ENCODE measurements around the gene OSR1.
A peak's percentile ranks its signal among the peaks of the same experiment; 100 is the strongest.

Gene OSR1

DNA sequence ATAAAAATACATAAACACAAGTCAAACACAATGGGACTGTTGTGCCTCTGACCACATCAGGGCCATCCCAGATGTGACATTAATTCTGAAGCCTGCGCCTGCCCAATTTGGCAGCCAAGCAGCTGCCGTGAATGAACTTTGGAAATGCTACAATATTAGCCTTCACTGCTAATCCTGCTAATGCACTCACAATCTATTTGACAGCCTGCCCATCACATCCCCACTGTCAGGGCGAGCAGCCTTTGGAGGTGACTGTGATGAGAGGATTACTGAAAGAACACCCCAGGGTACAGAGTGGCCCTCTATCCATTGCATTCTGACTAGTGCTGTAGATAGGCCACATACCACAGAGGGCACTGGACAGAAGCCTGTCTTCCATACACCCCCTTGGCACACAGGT, 21.6 kb downstream of the OSR1 start:
- H3K4me2 ChIP-seq: no peak overlapping the region
- no peaks in the 10 kb centered on the region for H3K9me3 ChIP-seq (replicated peaks in 1 of 11)
- H3K27ac ChIP-seq: no peak overlapping the region
- peaks cover 0 to 21% (median 0%) of the 10 kb centered on the region in 11 experiments; a peak in 6 of 22 replicates for H3K36me3 ChIP-seq
- no peak overlapping the region for H3K4me3 ChIP-seq
- peaks cover 0 to 9% (median 0%) of the 10 kb centered on the region in 10 experiments; a peak in 3 of 20 replicates for H3K4me1 ChIP-seq
- H4K20me1 ChIP-seq: peaks cover 0 to 3% (median 0%) of the 10 kb centered on the region in 11 experiments; a peak in 1 of 22 replicates
- H3K9ac ChIP-seq: no peak overlapping the region
- TF ChIP-seq Cebpa-rat (IDR thresholded peaks at IDR 0.05): no peak
- H3K27me3 ChIP-seq: no peaks in the 10 kb centered on the region

DNA sequence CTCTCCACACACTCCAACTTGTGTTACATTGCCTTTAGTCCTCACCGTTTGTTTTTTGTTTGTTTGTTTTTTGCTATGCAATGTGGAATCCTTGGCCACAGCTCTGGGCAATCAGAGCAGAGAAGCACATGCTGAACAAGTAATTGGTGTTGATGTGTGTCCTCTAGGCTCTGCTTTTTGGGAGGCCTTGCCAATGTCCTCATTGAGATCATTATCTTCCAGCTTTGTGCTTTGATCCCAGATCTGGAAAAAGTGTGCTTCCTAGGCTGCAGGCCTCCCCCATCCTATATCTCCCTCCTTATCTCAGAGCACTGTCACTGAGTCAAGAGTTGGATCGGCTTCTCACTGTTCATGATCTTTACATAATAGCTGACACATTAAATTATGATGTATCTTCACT, 25.9 kb downstream of the OSR1 start:
- Histone ChIP-seq H3K4me2 (no peak overlapping the region), H3K27me3 (no peaks in the 10 kb centered on the region), H4K20me1 (no peaks in the 10 kb centered on the region; a peak in 1 of 22 replicates), H3K9ac (no peak overlapping the region), H3K4me3 (no peak overlapping the region), H3K36me3 (0 out of 22 replicates have a peak, but pooled peaks cover 0 to 2% (median 0%) of the 10 kb centered on the region in 11 experiments), H3K27ac (no peak overlapping the region), H3K9me3 (replicated peaks in 1 of 11) (no peaks in the 10 kb centered on the region), H3K4me1 (peaks cover 0 to 11% (median 0%) of the 10 kb centered on the region in 10 experiments; a peak in 3 of 20 replicates)
- no peak for TF ChIP-seq Cebpa-rat (IDR thresholded peaks at IDR 0.05)

DNA sequence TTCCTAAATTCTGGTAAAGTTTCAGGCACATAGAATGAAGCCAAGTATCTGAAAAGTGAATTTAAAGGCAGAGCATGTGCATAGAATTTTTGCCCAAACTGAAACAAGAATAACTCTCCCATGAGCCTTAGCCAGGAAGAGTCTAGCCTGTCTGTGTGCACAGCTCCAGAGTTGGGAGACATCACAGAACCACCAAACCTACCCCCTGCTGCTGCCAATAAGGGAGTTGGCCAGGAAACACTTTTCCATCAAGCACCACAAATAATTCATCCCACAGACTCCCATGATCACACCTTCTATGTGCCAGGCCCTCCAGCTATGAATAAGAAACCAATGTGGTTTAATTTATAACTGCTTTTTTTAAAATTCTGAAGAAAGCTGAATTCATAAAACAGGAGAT, 27.0 kb downstream of the OSR1 start:
- Histone ChIP-seq H3K36me3 (no peaks in the 10 kb centered on the region), H3K9me3 (replicated peaks in 1 of 11) (no peaks in the 10 kb centered on the region), H3K27me3 (no peaks in the 10 kb centered on the region), H3K27ac (no peak overlapping the region), H3K9ac (no peak overlapping the region), H3K4me1 (peaks cover 0 to 11% (median 0%) of the 10 kb centered on the region in 10 experiments; a peak in 3 of 20 replicates), H4K20me1 (no peaks in the 10 kb centered on the region), H3K4me3 (no peak overlapping the region), H3K4me2 (no peak overlapping the region)
- no peak for TF ChIP-seq Cebpa-rat (IDR thresholded peaks at IDR 0.05)

DNA sequence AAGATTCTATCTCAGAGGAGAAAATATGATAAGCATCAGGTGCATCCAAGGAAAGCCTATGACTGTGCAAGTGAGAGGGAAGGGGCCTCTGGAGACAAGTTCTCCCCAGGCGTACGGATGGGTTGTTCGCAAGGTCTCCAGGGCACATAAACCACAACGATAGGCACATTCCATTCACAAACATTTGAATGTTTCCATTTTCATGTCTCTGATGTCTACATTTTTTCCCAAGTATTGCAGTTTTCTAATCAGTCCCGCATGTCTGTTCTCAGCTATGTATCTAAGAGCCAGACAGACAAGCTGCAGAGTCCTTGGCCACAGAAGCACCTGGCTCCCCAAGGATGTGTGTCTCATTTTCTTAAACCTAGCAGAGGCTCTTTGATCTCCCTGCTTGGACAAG, 28.0 kb downstream of the OSR1 start:
- H3K4me3 ChIP-seq: no peak overlapping the region
- no peak overlapping the region for H3K9ac ChIP-seq
- no peak for TF ChIP-seq Cebpa-rat (IDR thresholded peaks at IDR 0.05)
- no peaks in the 10 kb centered on the region for H3K27me3 ChIP-seq
- H3K9me3 ChIP-seq (replicated peaks in 1 of 11): no peaks in the 10 kb centered on the region
- no peaks in the 10 kb centered on the region for H4K20me1 ChIP-seq
- peak overlapping the region in 4 of 11 experiments; percentile 1 to 28 (median 11); a peak in 2 of 22 replicates for H3K4me2 ChIP-seq
- no peak overlapping the region for H3K27ac ChIP-seq
- no peaks in the 10 kb centered on the region for H3K36me3 ChIP-seq
- H3K4me1 ChIP-seq: peaks cover 0 to 8% (median 0%) of the 10 kb centered on the region in 10 experiments; a peak in 3 of 20 replicates

DNA sequence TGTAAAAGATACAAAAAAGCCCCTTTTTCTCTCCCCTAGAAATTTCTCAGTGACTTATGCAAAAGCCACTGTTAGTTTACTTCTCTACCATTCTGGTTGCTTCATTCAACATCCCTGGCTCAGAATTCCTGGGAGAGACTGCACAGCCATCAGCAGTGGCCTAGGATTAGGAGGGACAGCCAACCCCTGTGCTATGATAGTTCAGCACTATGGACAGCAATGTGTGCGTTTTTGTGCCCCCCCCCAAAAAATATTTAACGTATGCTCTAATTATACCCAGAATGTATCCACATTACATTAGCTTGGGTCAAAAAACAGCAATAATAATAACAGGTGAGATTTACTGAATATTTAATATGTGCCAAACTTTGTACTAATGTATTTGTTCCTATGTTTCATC, 29.0 kb downstream of the OSR1 start:
- Histone ChIP-seq H3K9ac (no peak overlapping the region), H3K4me1 (0 out of 20 replicates have a peak, but pooled peaks cover 0 to 7% (median 0%) of the 10 kb centered on the region in 10 experiments), H3K36me3 (no peaks in the 10 kb centered on the region), H4K20me1 (no peaks in the 10 kb centered on the region), H3K4me3 (no peak overlapping the region), H3K27me3 (no peaks in the 10 kb centered on the region), H3K9me3 (replicated peaks in 1 of 11) (no peaks in the 10 kb centered on the region), H3K27ac (no peak overlapping the region), H3K4me2 (no peak overlapping the region)
- no peak for TF ChIP-seq Cebpa-rat (IDR thresholded peaks at IDR 0.05)

DNA sequence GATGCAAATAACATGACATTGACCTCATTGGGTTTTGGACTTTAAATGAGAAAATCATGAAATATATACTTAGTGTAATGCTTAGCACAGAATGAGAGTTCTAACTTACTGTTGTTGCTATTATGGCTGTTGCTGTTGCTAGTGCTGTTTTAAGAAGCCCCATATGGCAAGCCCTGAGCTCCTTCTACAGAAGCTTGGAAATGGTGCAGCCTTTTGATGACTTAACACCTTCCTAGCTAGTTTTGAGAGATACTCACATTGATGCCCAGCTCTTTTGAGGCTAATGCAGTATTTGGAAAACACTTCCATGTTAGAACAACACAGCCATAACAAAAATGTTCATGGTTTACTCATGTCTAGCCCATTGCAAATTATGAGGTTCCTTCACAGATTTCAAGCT, 30.9 kb downstream of the OSR1 start:
- Histone ChIP-seq H3K9ac (no peak overlapping the region), H3K4me2 (no peak overlapping the region), H3K4me3 (no peak overlapping the region), H3K4me1 (0 out of 20 replicates have a peak, but pooled peaks cover 0 to 7% (median 0%) of the 10 kb centered on the region in 10 experiments), H3K27me3 (no peaks in the 10 kb centered on the region), H3K36me3 (no peaks in the 10 kb centered on the region), H3K9me3 (replicated peaks in 1 of 11) (no peaks in the 10 kb centered on the region), H3K27ac (no peak overlapping the region), H4K20me1 (no peaks in the 10 kb centered on the region)
- TF ChIP-seq Cebpa-rat (IDR thresholded peaks at IDR 0.05): no peak

DNA sequence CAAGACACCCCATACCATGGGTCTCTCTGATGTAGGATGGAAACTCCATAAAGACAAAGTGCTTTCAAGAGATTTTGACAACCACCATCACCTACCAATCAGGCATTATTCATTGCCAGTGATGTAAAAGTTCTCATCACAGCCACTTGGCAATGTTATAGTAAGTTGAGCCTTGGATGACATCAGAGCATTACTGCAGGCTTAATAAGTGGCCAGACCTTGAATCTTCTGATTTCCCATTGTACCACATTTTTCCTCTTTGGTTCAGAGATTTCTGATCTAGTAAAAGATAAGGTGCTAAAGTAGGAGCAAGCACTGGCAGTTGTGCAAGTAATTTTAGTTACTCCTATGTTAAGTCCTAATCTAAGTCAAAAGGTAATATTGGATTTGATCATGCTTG, 36.5 kb downstream of the OSR1 start:
- peaks cover 0 to 6% (median 0%) of the 10 kb centered on the region in 11 experiments; a peak in 3 of 22 replicates for H3K9me3 ChIP-seq (replicated peaks in 1 of 11)
- H3K27me3 ChIP-seq: no peaks in the 10 kb centered on the region
- H3K4me1 ChIP-seq: peaks cover 0 to 18% (median 12%) of the 10 kb centered on the region in 10 experiments; a peak in 10 of 20 replicates
- no peak overlapping the region for H3K27ac ChIP-seq
- no peaks in the 10 kb centered on the region for H4K20me1 ChIP-seq
- no peak overlapping the region for H3K4me3 ChIP-seq
- H3K9ac ChIP-seq: no peak overlapping the region
- H3K36me3 ChIP-seq: no peaks in the 10 kb centered on the region
- TF ChIP-seq Cebpa-rat (IDR thresholded peaks at IDR 0.05): no peak
- no peak overlapping the region for H3K4me2 ChIP-seq

DNA sequence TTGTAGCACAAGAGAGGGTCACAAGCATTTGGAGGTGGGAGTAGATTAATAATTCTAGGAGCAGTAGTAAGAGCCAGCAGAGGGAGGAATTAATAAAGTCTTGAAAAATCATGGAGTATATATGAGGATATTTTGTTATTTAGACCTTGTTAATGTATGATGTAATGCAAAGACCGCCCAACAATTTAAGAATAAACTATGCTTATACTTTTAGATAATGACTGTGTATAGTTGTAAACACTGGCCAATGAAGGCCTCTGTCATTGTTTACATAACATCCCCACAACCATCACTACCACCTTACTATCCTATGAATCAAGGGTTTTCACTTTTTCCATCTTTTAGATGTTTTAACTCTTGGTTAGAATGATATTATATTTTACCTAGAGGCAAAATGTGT, 37.6 kb downstream of the OSR1 start:
- peaks cover 0 to 18% (median 12%) of the 10 kb centered on the region in 10 experiments; a peak in 10 of 20 replicates for H3K4me1 ChIP-seq
- H3K36me3 ChIP-seq: no peaks in the 10 kb centered on the region
- H4K20me1 ChIP-seq: no peaks in the 10 kb centered on the region
- no peak overlapping the region for H3K9ac ChIP-seq
- peaks cover 0 to 6% (median 0%) of the 10 kb centered on the region in 11 experiments; a peak in 3 of 22 replicates for H3K9me3 ChIP-seq (replicated peaks in 1 of 11)
- no peak for TF ChIP-seq Cebpa-rat (IDR thresholded peaks at IDR 0.05)
- no peaks in the 10 kb centered on the region for H3K27me3 ChIP-seq
- H3K4me2 ChIP-seq: no peak overlapping the region
- no peak overlapping the region for H3K4me3 ChIP-seq
- H3K27ac ChIP-seq: no peak overlapping the region

DNA sequence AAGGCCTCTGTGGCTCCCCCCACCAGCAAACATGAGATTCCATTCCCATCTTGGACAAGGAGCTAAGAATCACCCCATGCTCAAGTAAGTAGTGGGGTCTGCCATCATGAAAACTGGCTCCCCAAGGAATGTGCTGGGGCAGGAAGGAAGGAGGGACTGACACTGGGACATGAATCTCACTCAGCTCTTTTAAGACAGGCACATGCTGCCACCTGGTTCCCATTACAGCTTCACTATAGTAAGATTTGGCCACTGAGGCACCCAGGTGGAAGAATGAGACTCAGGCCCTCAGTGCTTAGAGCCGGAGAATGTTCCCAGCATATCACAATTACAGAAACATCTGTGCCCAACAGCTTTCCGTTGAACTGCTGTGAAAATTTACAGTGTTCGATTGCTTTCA, 38.7 kb downstream of the OSR1 start:
- no peak for TF ChIP-seq Cebpa-rat (IDR thresholded peaks at IDR 0.05)
- H3K27me3 ChIP-seq: no peaks in the 10 kb centered on the region
- no peak overlapping the region for H3K4me3 ChIP-seq
- H3K4me1 ChIP-seq: peaks cover 0 to 18% (median 12%) of the 10 kb centered on the region in 10 experiments; a peak in 10 of 20 replicates
- H3K9ac ChIP-seq: no peak overlapping the region
- peaks cover 0 to 6% (median 0%) of the 10 kb centered on the region in 11 experiments; a peak in 3 of 22 replicates for H3K9me3 ChIP-seq (replicated peaks in 1 of 11)
- H3K4me2 ChIP-seq: peak overlapping the region in 8 of 11 experiments; percentile 22 to 68 (median 48); a peak in 14 of 22 replicates
- no peak overlapping the region; a peak in 2 of 22 replicates for H3K27ac ChIP-seq
- no peaks in the 10 kb centered on the region for H3K36me3 ChIP-seq
- no peaks in the 10 kb centered on the region for H4K20me1 ChIP-seq

DNA sequence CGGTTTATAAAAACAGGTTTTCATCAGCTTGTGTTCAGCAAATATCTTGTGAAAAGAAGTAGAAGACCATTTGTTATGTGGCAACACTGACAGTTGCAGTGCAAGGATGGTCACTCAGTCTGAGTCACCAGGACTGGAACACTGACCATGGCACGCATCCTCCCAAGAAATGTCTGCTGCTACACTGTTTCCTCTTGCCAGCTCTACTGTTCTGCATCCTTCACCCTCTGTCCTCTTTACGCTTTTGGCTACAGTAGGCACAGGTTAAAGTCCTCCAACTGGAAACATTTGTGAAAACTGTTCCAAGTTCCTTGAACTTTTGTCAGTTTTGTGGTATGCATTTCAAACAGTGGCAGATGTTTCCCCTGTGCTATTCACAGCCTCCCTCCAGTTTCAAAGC, 39.4 kb downstream of the OSR1 start:
- Histone ChIP-seq H3K4me3 (no peak overlapping the region), H3K9ac (no peak overlapping the region), H3K36me3 (no peaks in the 10 kb centered on the region), H3K4me2 (peak overlapping the region in 7 of 11 experiments; percentile 36 to 68 (median 51); a peak in 13 of 22 replicates), H3K27ac (no peak overlapping the region), H3K27me3 (no peaks in the 10 kb centered on the region), H4K20me1 (no peaks in the 10 kb centered on the region), H3K4me1 (peaks cover 0 to 18% (median 12%) of the 10 kb centered on the region in 10 experiments; a peak in 10 of 20 replicates), H3K9me3 (replicated peaks in 1 of 11) (peaks cover 0 to 6% (median 0%) of the 10 kb centered on the region in 11 experiments; a peak in 3 of 22 replicates)
- no peak for TF ChIP-seq Cebpa-rat (IDR thresholded peaks at IDR 0.05)

Measured in BLaER1 treated with 17β-estradiol and CSF1 and Interleukin-3, amounts not matched to agents 10 nM and 100 nM (cell line).